ENCODE measurements around the gene THBS3. TPM values are rescaled to one million over a fixed set of nuclear protein-coding genes. Genes with fewer than 3 reads are reported as not detected.
A peak's percentile ranks its signal among the peaks of the same experiment; 100 is the strongest.

THBS3 gene
- total and polyA plus RNA-seq, 2 of the 13 experiments (the other 11 are each of a cell fraction or from before 2014, with no cell fraction given) = 0.86 to 3.6 TPM

DNA sequence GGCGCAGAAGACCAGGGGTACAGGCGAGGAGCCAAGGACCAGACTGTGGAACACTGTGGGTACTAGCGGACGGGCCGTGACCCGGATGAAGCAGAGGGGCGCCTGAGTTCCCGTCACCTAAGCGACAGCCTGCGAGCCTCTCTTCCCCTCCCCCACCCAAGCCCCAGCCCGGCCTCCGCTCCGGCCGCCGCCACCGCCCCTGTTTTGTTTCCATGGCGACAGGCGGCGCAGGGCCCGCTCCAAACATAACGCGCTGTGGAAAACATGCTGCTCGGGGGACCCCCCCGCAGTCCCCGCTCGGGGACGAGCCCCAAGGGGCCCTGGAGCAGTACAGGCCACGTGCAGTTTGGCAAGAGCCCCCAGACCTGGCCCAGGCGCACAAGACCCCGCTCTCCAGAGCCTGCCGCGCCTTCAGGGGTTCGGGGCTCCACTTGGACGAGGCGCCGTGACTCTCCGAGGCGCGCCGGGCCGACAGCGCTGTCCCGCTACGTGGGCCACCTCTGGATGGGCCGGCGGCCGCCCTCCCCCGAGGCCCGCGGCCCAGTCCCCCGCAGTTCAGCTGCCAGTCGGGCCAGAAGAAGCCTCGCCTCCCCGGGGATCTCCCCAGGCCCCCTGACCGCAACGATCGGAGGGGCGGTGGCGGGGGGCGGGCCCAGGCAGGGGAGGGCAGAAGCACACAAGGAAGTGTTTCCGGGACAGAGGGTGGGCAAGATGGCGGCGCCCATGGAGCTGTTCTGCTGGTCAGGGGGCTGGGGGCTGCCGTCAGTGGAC, 1.0 kb upstream of the THBS3 start, which contains the start of gene MTX1 (continued):
- TF ChIP-seq, protein P1, sequence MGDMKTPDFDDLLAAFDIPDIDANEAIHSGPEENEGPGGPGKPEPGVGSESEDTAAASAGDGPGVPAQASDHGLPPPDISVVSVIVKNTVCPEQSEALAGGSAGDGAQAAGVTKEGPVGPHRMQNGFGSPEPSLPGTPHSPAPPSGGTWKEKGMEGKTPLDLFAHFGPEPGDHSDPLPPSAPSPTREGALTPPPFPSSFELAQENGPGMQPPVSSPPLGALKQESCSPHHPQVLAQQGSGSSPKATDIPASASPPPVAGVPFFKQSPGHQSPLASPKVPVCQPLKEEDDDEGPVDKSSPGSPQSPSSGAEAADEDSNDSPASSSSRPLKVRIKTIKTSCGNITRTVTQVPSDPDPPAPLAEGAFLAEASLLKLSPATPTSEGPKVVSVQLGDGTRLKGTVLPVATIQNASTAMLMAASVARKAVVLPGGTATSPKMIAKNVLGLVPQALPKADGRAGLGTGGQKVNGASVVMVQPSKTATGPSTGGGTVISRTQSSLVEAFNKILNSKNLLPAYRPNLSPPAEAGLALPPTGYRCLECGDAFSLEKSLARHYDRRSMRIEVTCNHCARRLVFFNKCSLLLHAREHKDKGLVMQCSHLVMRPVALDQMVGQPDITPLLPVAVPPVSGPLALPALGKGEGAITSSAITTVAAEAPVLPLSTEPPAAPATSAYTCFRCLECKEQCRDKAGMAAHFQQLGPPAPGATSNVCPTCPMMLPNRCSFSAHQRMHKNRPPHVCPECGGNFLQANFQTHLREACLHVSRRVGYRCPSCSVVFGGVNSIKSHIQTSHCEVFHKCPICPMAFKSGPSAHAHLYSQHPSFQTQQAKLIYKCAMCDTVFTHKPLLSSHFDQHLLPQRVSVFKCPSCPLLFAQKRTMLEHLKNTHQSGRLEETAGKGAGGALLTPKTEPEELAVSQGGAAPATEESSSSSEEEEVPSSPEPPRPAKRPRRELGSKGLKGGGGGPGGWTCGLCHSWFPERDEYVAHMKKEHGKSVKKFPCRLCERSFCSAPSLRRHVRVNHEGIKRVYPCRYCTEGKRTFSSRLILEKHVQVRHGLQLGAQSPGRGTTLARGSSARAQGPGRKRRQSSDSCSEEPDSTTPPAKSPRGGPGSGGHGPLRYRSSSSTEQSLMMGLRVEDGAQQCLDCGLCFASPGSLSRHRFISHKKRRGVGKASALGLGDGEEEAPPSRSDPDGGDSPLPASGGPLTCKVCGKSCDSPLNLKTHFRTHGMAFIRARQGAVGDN (CRISPR knock-in tag; IDR thresholded peaks at IDR 0.05) = peak; percentile 80
- TF ChIP-seq ZNF121 (CRISPR knock-in tag; IDR thresholded peaks at IDR 0.05) (no peak), ZNF17 (CRISPR knock-in tag; IDR thresholded peaks at IDR 0.05) (no peak), SIN3A (IDR thresholded peaks at IDR 0.05; ENCODE audit: borderline replicate concordance, low read depth, low read length) (peak; percentile 72; the same call in 1 of the 2 replicates), ZNF12 (CRISPR knock-in tag; IDR thresholded peaks at IDR 0.05) (no peak), ZNF577 (CRISPR knock-in tag; IDR thresholded peaks at IDR 0.05; ENCODE audit: borderline replicate concordance, low read depth) (no peak), AGO1 (IDR thresholded peaks at IDR 0.05; ENCODE audit: low read depth, low read length, poor library complexity, severe bottlenecking) (peak; percentile 56), SRSF1 (optimal IDR thresholded peaks at IDR 0.05; ENCODE audit: low read depth, low read length) (no peak), JARID2 (CRISPR knock-in tag; IDR thresholded peaks at IDR 0.05; ENCODE audit: insufficient replicate concordance) (no peak), KAT2B (IDR thresholded peaks at IDR 0.05; ENCODE audit: borderline replicate concordance, low read depth, low read length) (no peak), SRSF9 (IDR thresholded peaks at IDR 0.05; ENCODE audit: borderline replicate concordance, insufficient read depth, low read depth, low read length, poor library complexity, severe bottlenecking) (no peak), PHB2 (IDR thresholded peaks at IDR 0.05; ENCODE audit: partially characterized antibody) (no peak), ERF (CRISPR knock-in tag; IDR thresholded peaks at IDR 0.05) (peak; percentile 58; the same call in 1 of the 2 replicates), ZFP36L1 (CRISPR knock-in tag; IDR thresholded peaks at IDR 0.05) (no peak), HHEX (CRISPR knock-in tag; IDR thresholded peaks at IDR 0.05) (no peak), ZNF263 (CRISPR knock-in tag; IDR thresholded peaks at IDR 0.05) (no peak), NFYC (CRISPR knock-in tag; IDR thresholded peaks at IDR 0.05) (no peak), ARNT (IDR thresholded peaks at IDR 0.05) (no peak)
- TF ChIP-seq, protein P2, sequence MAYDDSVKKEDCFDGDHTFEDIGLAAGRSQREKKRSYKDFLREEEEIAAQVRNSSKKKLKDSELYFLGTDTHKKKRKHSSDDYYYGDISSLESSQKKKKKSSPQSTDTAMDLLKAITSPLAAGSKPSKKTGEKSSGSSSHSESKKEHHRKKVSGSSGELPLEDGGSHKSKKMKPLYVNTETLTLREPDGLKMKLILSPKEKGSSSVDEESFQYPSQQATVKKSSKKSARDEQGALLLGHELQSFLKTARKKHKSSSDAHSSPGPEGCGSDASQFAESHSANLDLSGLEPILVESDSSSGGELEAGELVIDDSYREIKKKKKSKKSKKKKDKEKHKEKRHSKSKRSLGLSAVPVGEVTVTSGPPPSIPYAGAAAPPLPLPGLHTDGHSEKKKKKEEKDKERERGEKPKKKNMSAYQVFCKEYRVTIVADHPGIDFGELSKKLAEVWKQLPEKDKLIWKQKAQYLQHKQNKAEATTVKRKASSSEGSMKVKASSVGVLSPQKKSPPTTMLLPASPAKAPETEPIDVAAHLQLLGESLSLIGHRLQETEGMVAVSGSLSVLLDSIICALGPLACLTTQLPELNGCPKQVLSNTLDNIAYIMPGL (CRISPR knock-in tag; IDR thresholded peaks at IDR 0.05; ENCODE audit: borderline replicate concordance in 1 of 2, low read depth in 1 of 2) = no peak; a peak in 1 of 4 replicates
- TF ChIP-seq, protein P3, sequence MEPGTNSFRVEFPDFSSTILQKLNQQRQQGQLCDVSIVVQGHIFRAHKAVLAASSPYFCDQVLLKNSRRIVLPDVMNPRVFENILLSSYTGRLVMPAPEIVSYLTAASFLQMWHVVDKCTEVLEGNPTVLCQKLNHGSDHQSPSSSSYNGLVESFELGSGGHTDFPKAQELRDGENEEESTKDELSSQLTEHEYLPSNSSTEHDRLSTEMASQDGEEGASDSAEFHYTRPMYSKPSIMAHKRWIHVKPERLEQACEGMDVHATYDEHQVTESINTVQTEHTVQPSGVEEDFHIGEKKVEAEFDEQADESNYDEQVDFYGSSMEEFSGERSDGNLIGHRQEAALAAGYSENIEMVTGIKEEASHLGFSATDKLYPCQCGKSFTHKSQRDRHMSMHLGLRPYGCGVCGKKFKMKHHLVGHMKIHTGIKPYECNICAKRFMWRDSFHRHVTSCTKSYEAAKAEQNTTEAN (CRISPR knock-in tag; conservative IDR thresholded peaks at IDR 0.05) = no peak
- TF ChIP-seq, protein P4, sequence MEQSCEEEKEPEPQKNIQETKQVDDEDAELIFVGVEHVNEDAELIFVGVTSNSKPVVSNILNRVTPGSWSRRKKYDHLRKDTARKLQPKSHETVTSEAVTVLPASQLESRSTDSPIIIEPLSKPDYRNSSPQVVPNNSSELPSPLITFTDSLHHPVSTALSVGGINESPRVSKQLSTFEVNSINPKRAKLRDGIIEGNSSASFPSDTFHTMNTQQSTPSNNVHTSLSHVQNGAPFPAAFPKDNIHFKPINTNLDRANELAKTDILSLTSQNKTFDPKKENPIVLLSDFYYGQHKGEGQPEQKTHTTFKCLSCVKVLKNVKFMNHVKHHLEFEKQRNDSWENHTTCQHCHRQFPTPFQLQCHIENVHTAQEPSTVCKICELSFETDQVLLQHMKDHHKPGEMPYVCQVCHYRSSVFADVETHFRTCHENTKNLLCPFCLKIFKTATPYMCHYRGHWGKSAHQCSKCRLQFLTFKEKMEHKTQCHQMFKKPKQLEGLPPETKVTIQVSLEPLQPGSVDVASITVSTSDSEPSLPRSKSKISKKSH (CRISPR knock-in tag; IDR thresholded peaks at IDR 0.05; ENCODE audit: borderline replicate concordance) = no peak; the same call in 1 of the 2 replicates
